Measurements from ENCODE around the gene TENM4. TPM values are rescaled to one million over a fixed set of nuclear protein-coding genes. Genes with fewer than 3 reads are reported as not detected.

TENM4 gene
- polyA plus RNA-seq, 1 donor from 2014 or later, result 16.8 TPM

DNA sequence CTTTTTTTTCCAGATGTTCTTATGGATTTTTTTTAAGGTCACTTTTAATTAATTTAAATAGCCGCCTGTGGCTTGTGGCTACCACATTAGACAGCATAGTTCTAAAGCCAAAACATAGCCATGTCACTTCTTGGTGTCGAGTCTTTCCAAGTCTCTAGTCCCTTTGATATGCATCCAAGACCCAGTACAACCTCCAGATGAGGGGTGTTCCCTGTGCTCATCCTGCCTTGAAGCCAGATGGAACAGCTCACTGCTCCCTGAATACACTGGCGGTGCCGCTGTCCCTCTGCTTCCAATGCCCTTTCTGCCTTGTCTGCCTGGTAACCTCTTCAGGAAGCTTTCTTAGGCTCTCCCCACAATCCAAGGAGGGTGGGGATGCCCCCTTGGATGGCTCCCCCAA, 338.0 kb downstream of the TENM4 start:
- H2AFZ ChIP-seq (ENCODE audit: low read depth, low read length), result no peak overlapping the region
- TF ChIP-seq, protein P1, sequence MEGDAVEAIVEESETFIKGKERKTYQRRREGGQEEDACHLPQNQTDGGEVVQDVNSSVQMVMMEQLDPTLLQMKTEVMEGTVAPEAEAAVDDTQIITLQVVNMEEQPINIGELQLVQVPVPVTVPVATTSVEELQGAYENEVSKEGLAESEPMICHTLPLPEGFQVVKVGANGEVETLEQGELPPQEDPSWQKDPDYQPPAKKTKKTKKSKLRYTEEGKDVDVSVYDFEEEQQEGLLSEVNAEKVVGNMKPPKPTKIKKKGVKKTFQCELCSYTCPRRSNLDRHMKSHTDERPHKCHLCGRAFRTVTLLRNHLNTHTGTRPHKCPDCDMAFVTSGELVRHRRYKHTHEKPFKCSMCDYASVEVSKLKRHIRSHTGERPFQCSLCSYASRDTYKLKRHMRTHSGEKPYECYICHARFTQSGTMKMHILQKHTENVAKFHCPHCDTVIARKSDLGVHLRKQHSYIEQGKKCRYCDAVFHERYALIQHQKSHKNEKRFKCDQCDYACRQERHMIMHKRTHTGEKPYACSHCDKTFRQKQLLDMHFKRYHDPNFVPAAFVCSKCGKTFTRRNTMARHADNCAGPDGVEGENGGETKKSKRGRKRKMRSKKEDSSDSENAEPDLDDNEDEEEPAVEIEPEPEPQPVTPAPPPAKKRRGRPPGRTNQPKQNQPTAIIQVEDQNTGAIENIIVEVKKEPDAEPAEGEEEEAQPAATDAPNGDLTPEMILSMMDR (IDR thresholded peaks at IDR 0.05; ENCODE audit: poor library complexity, severe bottlenecking), result no peak
- no peak for TF ChIP-seq RAD21 (conservative IDR thresholded peaks at IDR 0.05)
- TF ChIP-seq TAF1 (IDR thresholded peaks at IDR 0.05; ENCODE audit: low read depth), result no peak
- no peak for TF ChIP-seq MXI1 (conservative IDR thresholded peaks at IDR 0.05; ENCODE audit: poor library complexity, severe bottlenecking)
- TF ChIP-seq, protein P2, sequence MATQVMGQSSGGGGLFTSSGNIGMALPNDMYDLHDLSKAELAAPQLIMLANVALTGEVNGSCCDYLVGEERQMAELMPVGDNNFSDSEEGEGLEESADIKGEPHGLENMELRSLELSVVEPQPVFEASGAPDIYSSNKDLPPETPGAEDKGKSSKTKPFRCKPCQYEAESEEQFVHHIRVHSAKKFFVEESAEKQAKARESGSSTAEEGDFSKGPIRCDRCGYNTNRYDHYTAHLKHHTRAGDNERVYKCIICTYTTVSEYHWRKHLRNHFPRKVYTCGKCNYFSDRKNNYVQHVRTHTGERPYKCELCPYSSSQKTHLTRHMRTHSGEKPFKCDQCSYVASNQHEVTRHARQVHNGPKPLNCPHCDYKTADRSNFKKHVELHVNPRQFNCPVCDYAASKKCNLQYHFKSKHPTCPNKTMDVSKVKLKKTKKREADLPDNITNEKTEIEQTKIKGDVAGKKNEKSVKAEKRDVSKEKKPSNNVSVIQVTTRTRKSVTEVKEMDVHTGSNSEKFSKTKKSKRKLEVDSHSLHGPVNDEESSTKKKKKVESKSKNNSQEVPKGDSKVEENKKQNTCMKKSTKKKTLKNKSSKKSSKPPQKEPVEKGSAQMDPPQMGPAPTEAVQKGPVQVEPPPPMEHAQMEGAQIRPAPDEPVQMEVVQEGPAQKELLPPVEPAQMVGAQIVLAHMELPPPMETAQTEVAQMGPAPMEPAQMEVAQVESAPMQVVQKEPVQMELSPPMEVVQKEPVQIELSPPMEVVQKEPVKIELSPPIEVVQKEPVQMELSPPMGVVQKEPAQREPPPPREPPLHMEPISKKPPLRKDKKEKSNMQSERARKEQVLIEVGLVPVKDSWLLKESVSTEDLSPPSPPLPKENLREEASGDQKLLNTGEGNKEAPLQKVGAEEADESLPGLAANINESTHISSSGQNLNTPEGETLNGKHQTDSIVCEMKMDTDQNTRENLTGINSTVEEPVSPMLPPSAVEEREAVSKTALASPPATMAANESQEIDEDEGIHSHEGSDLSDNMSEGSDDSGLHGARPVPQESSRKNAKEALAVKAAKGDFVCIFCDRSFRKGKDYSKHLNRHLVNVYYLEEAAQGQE (IDR thresholded peaks at IDR 0.05; ENCODE audit: borderline replicate concordance), result no peak
- TF ChIP-seq POLR2AphosphoS5 (IDR thresholded peaks at IDR 0.05), result no peak
- H3K9me2 ChIP-seq (ENCODE audit: insufficient read depth, low read length), result no peaks in the 10 kb centered on the region
- no peak overlapping the region for H3K27ac ChIP-seq (ENCODE audit: low read length)
- H3K79me2 ChIP-seq (replicated peaks; ENCODE audit: insufficient read depth, low read length), result no peaks in the 10 kb centered on the region
- H3K36me3 ChIP-seq (ENCODE audit: insufficient read depth, low read length), result no peaks in the 10 kb centered on the region
- no peaks in the 10 kb centered on the region for H3K9me3 ChIP-seq (ENCODE audit: low read length)
- no peaks in the 10 kb centered on the region for H4K20me1 ChIP-seq (ENCODE audit: insufficient read depth)
- no peaks in the 10 kb centered on the region for H3K27me3 ChIP-seq (ENCODE audit: insufficient read depth, low read depth, low read length)
- no peak overlapping the region for H3K4me2 ChIP-seq (ENCODE audit: low read length)
- H3K9ac ChIP-seq (ENCODE audit: low read length), result no peak overlapping the region
- H3K4me3 ChIP-seq (ENCODE audit: low read length), result no peak overlapping the region
- no peaks in the 10 kb centered on the region for H3F3A ChIP-seq (ENCODE audit: insufficient read depth, low read length, poor library complexity, severe bottlenecking)

DNA sequence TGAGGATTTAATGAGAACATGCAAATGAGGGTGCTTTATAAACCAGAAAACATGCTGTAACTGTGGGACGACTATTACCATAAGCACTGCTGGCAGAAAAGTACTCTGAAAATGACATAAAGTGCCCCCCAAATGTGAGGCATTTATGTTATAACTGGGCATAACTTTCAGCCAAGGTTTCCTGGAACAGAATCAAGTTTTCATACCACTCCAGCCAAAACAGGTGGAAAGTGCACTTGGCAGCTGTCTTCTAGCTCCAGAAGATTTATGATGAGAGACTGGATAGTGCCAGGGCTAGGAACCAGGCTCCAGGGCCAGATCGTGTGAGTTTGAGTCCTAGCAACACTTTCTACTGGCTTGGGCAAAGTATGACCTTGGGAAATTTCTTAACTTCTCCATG, 339.2 kb downstream of the TENM4 start:
- H3K36me3 ChIP-seq (ENCODE audit: insufficient read depth, low read length), result no peaks in the 10 kb centered on the region
- H2AFZ ChIP-seq (ENCODE audit: low read depth, low read length), result no peak overlapping the region
- H3K9me2 ChIP-seq (ENCODE audit: insufficient read depth, low read length), result no peaks in the 10 kb centered on the region
- no peaks in the 10 kb centered on the region for H3K27me3 ChIP-seq (ENCODE audit: insufficient read depth, low read depth, low read length)
- H4K20me1 ChIP-seq (ENCODE audit: insufficient read depth), result no peaks in the 10 kb centered on the region
- no peaks in the 10 kb centered on the region for H3K79me2 ChIP-seq (replicated peaks; ENCODE audit: insufficient read depth, low read length)
- TF ChIP-seq SMC3 (conservative IDR thresholded peaks at IDR 0.05; ENCODE audit: poor library complexity) (no peak), TAF1 (IDR thresholded peaks at IDR 0.05; ENCODE audit: low read depth) (no peak), EZH2 (IDR thresholded peaks at IDR 0.05; ENCODE audit: borderline replicate concordance, insufficient read depth, low read length, poor library complexity, severe bottlenecking) (no peak), RAD21 (conservative IDR thresholded peaks at IDR 0.05) (no peak), MXI1 (conservative IDR thresholded peaks at IDR 0.05; ENCODE audit: poor library complexity, severe bottlenecking) (no peak), POLR2AphosphoS5 (IDR thresholded peaks at IDR 0.05) (no peak), EP300 (conservative IDR thresholded peaks at IDR 0.05; ENCODE audit: poor library complexity, severe bottlenecking) (no peak)
- TF ChIP-seq, protein P2 (IDR thresholded peaks at IDR 0.05; ENCODE audit: borderline replicate concordance), result no peak
- TF ChIP-seq, protein P1 (IDR thresholded peaks at IDR 0.05; ENCODE audit: poor library complexity, severe bottlenecking), result no peak
- H3F3A ChIP-seq (ENCODE audit: insufficient read depth, low read length, poor library complexity, severe bottlenecking), result no peaks in the 10 kb centered on the region
- H3K9ac ChIP-seq (ENCODE audit: low read length), result no peak overlapping the region
- H3K4me2 ChIP-seq (ENCODE audit: low read length), result no peak overlapping the region
- no peaks in the 10 kb centered on the region for H3K9me3 ChIP-seq (ENCODE audit: low read length)
- H3K27ac ChIP-seq (ENCODE audit: low read length), result no peak overlapping the region
- no peak overlapping the region for H3K4me3 ChIP-seq (ENCODE audit: low read length)
